ENCODE measurements around the gene OOSP1.
"Not testable (repeated sequence)": the region's sequence is repeated elsewhere in the genome, so short reads cannot be mapped to it uniquely, and the experiment has no call there.

Gene OOSP1

DNA sequence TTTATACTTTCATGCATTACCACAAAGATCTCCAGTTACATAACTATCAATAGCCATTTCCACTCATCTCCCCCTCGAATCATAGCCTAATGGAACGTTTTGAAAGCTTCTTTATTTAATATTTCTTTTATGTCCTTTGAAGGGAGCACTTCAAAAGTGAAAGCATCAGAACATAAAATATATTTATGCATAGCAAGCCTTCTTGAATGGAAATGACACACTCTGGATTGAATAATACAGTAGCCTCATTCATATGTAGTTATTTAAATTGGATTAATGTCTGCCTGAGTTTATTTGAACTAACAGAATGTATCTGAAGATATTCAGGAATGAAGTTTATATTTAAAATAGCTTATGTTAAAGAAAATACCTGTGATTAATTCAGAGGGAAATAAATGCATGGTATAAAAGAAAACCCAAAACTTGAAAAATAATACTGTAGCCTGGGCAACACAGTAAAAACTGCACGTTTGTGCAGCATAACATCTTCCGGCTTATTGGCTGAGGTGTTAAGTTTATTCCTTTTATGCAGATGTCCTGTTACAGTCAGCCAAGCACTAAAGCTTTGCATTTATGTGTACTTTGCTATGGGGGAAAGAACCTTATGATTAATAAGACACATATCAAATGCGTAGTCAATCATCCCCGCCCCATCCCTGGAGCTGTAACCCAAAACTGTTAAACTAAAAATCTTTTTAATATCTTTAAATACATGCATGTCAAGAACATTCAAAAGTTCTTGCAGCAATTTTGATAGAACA lies 37.7 kb upstream of the OOSP1 start:
- DNase-seq = no peak
- H3K36me3 Mint-ChIP-seq (ENCODE audit: low read depth) = no peaks in the 10 kb centered on the region
- no peak overlapping the region for H3K27ac Mint-ChIP-seq
- no peak overlapping the region for H3K4me3 Mint-ChIP-seq
- no peaks in the 10 kb centered on the region for H3K27me3 Mint-ChIP-seq (ENCODE audit: low read depth, poor library complexity)
- H3K9me3 Mint-ChIP-seq = no peaks in the 10 kb centered on the region
- peaks cover 11% of the 10 kb centered on the region for H3K4me1 Mint-ChIP-seq
- TF ChIP-seq, protein P1, sequence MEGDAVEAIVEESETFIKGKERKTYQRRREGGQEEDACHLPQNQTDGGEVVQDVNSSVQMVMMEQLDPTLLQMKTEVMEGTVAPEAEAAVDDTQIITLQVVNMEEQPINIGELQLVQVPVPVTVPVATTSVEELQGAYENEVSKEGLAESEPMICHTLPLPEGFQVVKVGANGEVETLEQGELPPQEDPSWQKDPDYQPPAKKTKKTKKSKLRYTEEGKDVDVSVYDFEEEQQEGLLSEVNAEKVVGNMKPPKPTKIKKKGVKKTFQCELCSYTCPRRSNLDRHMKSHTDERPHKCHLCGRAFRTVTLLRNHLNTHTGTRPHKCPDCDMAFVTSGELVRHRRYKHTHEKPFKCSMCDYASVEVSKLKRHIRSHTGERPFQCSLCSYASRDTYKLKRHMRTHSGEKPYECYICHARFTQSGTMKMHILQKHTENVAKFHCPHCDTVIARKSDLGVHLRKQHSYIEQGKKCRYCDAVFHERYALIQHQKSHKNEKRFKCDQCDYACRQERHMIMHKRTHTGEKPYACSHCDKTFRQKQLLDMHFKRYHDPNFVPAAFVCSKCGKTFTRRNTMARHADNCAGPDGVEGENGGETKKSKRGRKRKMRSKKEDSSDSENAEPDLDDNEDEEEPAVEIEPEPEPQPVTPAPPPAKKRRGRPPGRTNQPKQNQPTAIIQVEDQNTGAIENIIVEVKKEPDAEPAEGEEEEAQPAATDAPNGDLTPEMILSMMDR (IDR thresholded peaks at IDR 0.05) = no peak

DNA sequence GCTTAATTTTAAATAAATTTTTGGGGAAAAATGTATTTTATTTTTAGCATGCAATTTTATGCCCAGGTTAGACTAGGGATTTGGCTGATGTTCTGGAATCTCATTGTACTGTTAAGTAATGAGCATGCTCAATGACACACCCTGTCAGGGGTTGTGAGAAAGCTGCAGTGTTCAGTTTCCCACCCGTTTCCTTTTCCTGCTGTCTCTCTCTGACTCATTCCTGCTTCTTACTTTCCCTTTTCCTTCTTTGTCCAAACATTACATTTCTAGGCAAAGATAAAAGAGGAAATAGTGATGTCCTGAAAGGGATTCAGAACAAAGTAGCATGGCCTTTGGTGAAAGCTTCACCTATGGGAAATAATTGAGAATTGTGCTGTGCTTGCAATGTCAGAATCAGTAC lies 36.9 kb upstream of the OOSP1 start:
- TF ChIP-seq, protein P1 (IDR thresholded peaks at IDR 0.05) = no peak
- no peaks in the 10 kb centered on the region for H3K36me3 Mint-ChIP-seq (ENCODE audit: low read depth)
- peaks cover 2% of the 10 kb centered on the region for H3K9me3 Mint-ChIP-seq
- peak overlapping the region; percentile 46 for H3K27ac Mint-ChIP-seq
- no peaks in the 10 kb centered on the region for H3K27me3 Mint-ChIP-seq (ENCODE audit: low read depth, poor library complexity)
- peaks cover 11% of the 10 kb centered on the region for H3K4me1 Mint-ChIP-seq
- H3K4me3 Mint-ChIP-seq = no peak overlapping the region
- DNase-seq = no peak

DNA sequence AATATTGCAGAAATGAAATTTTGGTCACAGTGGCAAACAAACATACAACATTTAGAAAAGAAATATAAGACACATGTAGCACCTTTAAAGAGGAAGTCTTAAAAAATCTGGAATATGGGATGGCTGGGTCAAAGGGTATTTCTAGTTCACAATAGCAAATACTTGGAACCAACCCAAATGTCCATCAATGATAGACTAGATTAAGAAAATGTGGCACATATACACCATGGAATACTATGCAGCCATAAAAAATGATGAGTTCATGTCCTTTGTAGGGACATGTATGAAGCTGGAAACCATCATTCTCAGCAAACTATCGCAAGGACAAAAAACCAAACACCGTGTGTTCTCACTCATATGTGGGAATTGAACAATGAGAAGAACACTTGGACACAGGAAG lies 34.7 kb upstream of the OOSP1 start:
- Mint-ChIP-seq H3K9me3 (peaks cover 23% of the 10 kb centered on the region), H3K4me1 (peaks cover 11% of the 10 kb centered on the region)
- not testable (repeated sequence) for DNase-seq; H3K4me3 Mint-ChIP-seq; H3K36me3 Mint-ChIP-seq (ENCODE audit: low read depth); H3K27ac Mint-ChIP-seq; H3K27me3 Mint-ChIP-seq (ENCODE audit: low read depth, poor library complexity)

DNA sequence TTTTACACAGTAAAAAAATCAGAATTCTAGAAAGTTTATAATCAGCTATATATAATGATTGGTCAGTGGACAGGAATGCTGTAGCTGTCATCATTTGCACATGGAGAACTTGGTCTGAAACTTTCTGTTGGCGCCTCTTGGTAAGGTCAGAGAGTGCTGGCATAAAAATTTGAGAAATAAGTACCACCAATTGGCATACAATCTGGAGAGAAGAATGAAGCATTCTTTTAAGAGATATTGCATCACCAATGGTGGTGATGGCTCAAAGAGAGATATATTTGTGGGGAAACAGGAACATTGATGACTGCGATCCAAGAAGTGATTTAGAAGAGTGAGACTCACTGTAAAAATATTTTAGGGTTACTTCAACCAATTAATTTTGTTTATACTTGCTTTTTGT lies 19.8 kb upstream of the OOSP1 start:
- Mint-ChIP-seq H3K36me3 (ENCODE audit: low read depth) (no peaks in the 10 kb centered on the region), H3K4me3 (no peak overlapping the region), H3K4me1 (no peaks in the 10 kb centered on the region), H3K9me3 (peaks cover 38% of the 10 kb centered on the region), H3K27me3 (ENCODE audit: low read depth, poor library complexity) (peaks cover 3% of the 10 kb centered on the region), H3K27ac (no peak overlapping the region)
- TF ChIP-seq, protein P1 (IDR thresholded peaks at IDR 0.05) = no peak
- DNase-seq = no peak

DNA sequence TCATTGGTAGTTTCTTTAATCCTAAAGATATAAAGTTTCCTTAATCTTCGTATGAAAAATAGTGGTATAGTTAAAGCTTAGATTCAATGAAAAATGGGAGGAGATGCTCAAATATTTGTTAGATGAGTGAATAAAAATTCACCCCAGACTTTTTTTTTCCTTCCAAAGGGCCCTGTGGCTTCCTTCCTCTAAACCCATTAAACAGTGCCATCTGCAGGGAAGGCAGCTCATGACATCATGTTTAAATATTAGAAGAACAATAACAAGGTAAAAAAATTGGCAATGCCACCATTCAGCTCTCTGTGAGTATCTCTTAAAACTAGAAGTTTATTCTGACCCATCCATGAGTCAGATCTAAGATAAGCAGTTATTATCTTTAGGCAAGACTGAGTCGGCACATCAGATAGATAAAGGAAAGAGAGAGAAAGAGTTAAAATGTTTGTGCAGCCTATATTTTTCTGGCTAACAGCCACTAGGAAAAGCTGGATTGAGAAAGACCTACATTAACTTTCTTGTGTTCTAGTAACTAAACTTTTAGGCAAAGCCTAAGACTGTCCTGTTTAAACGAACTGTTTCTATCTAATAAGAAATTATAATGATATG lies 19.1 kb upstream of the OOSP1 start:
- H3K36me3 Mint-ChIP-seq (ENCODE audit: low read depth) = peaks cover 4% of the 10 kb centered on the region
- H3K9me3 Mint-ChIP-seq = peaks cover 43% of the 10 kb centered on the region
- H3K27me3 Mint-ChIP-seq (ENCODE audit: low read depth, poor library complexity) = peaks cover 3% of the 10 kb centered on the region
- peak; percentile 19 for DNase-seq
- TF ChIP-seq, protein P1 (IDR thresholded peaks at IDR 0.05) = peak; percentile 46
- H3K4me3 Mint-ChIP-seq = no peak overlapping the region
- H3K4me1 Mint-ChIP-seq = no peaks in the 10 kb centered on the region
- H3K27ac Mint-ChIP-seq = no peak overlapping the region

DNA sequence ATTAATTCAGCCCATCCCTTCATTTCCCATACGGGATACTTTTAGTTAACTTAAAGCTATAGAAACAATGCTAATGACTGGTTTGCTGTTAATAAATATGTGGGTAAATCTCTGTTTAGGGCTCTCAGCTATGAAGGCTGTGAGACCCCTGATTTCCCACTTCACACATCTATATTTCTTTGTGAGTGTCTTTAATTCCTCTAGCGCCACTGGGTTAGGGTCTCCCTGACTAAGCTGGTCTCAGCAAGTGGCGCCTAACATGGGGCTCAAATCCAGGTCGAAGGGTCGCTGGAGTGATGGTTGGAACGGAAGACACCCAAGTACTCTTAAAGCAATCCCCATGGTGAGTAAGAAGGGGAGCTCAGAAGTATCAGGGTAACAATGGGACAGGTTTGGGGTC lies 14.4 kb upstream of the OOSP1 start:
- H3K9me3 Mint-ChIP-seq = peaks cover 69% of the 10 kb centered on the region
- no peak overlapping the region for H3K4me3 Mint-ChIP-seq
- no peak overlapping the region for H3K27ac Mint-ChIP-seq
- H3K4me1 Mint-ChIP-seq = no peaks in the 10 kb centered on the region
- H3K36me3 Mint-ChIP-seq (ENCODE audit: low read depth) = peaks cover 8% of the 10 kb centered on the region
- peak; percentile 31 for DNase-seq
- H3K27me3 Mint-ChIP-seq (ENCODE audit: low read depth, poor library complexity) = no peaks in the 10 kb centered on the region
- TF ChIP-seq, protein P1 (IDR thresholded peaks at IDR 0.05) = no peak
